OCI-LY7 (cell line): ENCODE data around the gene GLIS1.

ENCODE experiments used
- EZH2phosphoT487 ChIP-seq: fragments of 200-600 bp; sonication (generic); IDR thresholded peaks from 2 replicates; pipeline ENCODE4 v1.6.1; 2018; ENCODE audit warnings: low read depth, borderline replicate concordance, mild to moderate bottlenecking, mixed run types, antibody characterized with exemption, low read length, moderate library complexity, mixed read lengths
- TF ChIP-seq, protein P1 (sequence below): fragments of 200-600 bp; sonication (generic); conservative IDR thresholded peaks from 2 replicates; pipeline ENCODE4 v1.5.1; 2014; ENCODE audit warnings: mild to moderate bottlenecking, antibody characterized with exemption, low read length, moderate library complexity, mixed read lengths

DNA sequence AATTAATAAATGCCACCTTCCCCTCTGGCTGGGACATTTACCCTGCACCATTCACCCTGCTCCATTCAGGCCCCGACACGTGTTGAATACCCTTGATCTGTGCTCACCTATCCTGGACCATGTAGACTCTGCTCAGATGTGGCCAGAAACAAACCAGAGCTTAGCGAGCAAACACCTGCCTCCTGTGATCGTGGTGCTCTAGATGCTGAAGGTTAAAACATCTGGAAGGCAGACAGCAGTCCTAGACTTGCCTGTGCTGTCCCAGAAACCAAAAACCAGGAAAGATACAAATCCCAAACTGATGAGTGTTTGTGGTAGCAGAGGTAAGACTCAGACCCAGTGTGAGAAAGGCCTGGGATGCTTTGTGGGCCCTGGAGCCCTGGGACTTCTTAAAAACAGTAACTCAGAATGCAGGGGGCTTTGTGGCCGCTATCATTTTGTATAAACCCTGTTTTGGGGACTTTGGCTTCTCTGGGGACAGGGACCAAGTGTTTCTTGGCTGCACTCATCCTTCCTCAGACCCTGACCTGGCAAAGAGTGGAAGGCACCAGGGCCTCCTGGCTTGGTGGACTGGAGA is 180.1 kb downstream of the GLIS1 start:
- TF ChIP-seq, protein P1, sequence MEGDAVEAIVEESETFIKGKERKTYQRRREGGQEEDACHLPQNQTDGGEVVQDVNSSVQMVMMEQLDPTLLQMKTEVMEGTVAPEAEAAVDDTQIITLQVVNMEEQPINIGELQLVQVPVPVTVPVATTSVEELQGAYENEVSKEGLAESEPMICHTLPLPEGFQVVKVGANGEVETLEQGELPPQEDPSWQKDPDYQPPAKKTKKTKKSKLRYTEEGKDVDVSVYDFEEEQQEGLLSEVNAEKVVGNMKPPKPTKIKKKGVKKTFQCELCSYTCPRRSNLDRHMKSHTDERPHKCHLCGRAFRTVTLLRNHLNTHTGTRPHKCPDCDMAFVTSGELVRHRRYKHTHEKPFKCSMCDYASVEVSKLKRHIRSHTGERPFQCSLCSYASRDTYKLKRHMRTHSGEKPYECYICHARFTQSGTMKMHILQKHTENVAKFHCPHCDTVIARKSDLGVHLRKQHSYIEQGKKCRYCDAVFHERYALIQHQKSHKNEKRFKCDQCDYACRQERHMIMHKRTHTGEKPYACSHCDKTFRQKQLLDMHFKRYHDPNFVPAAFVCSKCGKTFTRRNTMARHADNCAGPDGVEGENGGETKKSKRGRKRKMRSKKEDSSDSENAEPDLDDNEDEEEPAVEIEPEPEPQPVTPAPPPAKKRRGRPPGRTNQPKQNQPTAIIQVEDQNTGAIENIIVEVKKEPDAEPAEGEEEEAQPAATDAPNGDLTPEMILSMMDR: no peak
- TF ChIP-seq EZH2phosphoT487: no peak
